Lower leg skin (tissue), 3 donors: ENCODE measurements around the gene CACNA1B.

Experiments used
- CTCF ChIP-seq, 3 donors: fragments of 450-650 bp; IDR thresholded peaks; one replicate each; pipeline ENCODE4 v1.5.1; 2016; ENCODE audit warnings: antibody characterized with exemption in 3 of 3, mild to moderate bottlenecking in 3 of 3, moderate library complexity in 2 of 3
- POLR2A ChIP-seq, 2 donors: fragments of 450-650 bp; IDR thresholded peaks; one replicate each; pipeline ENCODE4 v1.6.1; 2016 to 2017; ENCODE audit warnings: antibody characterized with exemption in 2 of 2, mild to moderate bottlenecking in 1 of 2, moderate library complexity in 1 of 2

GRCh38 chr9:137988701-137989100 is 111.1 kb downstream of the CACNA1B start:
- TF ChIP-seq CTCF (IDR thresholded peaks at IDR 0.05): no peak
- TF ChIP-seq POLR2A (IDR thresholded peaks at IDR 0.05): no peak
